GM21526 (cell line): Measurements from ENCODE around the gene C19orf47.

Experiments used
- ATAC-seq: cut with Tn5 transposase; IDR thresholded peaks from one replicate; pipeline ENCODE4 v1.9.1; 2021; ENCODE audit warnings: moderate library complexity; ENCODE audit not compliant: unreplicated experiment, low FRiP score

The C19orf47 gene

GRCh38 chr19:40284251-40284500, 64.0 kb downstream of the C19orf47 start:
- ATAC-seq = no peak

GRCh38 chr19:40283414-40284250, 64.6 kb downstream of the C19orf47 start:
- ATAC-seq = no peak

- no peak for ATAC-seq
Measured at GRCh38 chr19:40282920-40283319, 65.3 kb downstream of the C19orf47 start.

- no peak for ATAC-seq
Measured at GRCh38 chr19:40282209-40282580, 66.0 kb downstream of the C19orf47 start.

- ATAC-seq = no peak
Measured at GRCh38 chr19:40281381-40282208, 66.6 kb downstream of the C19orf47 start.

- ATAC-seq = no peak
Measured at GRCh38 chr19:40280608-40281221, 67.5 kb downstream of the C19orf47 start.

GRCh38 chr19:40279761-40280607, 68.2 kb downstream of the C19orf47 start:
- ATAC-seq = no peak

GRCh38 chr19:40279120-40279551, 69.1 kb downstream of the C19orf47 start:
- ATAC-seq = no peak

GRCh38 chr19:40278361-40279035, 69.7 kb downstream of the C19orf47 start:
- ATAC-seq = no peak

- no peak for ATAC-seq
Measured at GRCh38 chr19:40277356-40278059, 70.7 kb downstream of the C19orf47 start.

- no peak for ATAC-seq
Measured at GRCh38 chr19:40274585-40275544, 73.3 kb downstream of the C19orf47 start.

- ATAC-seq = no peak
Measured at GRCh38 chr19:40273469-40274360, 74.5 kb downstream of the C19orf47 start.

- no peak for ATAC-seq
Measured at GRCh38 chr19:40272261-40272660, 75.9 kb downstream of the C19orf47 start.

GRCh38 chr19:40271706-40272105, 76.5 kb downstream of the C19orf47 start:
- ATAC-seq = no peak

GRCh38 chr19:40270362-40271089, 77.7 kb downstream of the C19orf47 start:
- ATAC-seq = no peak
